HG03103 (cell line): ENCODE results near the gene GLDN.
A peak's percentile ranks its signal among the peaks of the same experiment; 100 is the strongest.

ENCODE experiments used
- ATAC-seq: cut with Tn5 transposase; IDR thresholded peaks from one replicate; pipeline ENCODE4 v1.9.1; 2021; ENCODE audit warnings: low read depth; ENCODE audit not compliant: unreplicated experiment

The GLDN gene

DNA sequence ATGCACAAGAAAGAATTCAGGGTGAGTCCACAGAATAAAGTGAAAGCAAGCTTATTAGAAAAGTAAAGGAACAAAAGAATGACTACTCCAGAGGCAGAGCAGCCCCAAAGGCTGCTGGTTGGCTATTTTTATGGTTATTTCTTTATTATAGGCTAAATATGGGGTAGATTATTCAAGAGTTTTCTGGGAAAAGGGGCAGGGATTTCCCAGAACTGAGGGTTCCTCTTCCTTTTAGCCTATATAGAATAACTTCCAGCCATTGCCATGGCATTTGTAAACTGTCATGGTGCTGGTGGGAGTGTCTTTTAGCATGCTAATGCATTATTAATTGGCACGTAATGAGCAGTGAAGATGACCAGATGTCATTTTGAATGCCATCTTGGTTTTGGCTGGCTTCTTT, 13.6 kb downstream of the GLDN start:
- no peak for ATAC-seq

DNA sequence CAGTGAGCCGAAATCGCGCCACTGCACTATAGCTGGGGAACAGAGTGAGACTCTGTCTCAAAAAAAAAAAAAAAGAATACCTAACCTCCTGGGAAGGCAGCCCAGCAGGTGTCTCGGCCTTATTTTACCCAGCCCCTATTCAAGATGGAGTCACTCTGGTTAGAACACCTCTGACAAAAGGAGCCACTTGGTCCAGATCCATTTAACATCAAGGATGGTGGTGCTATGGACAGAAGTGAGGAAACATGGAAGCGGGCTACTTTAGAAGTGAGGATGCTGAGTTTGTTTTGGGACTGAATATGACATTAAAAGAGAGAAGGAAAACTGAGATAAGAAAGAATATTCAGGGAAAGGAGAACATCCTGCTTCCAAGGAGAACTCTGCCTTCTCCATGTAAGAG, 14.7 kb downstream of the GLDN start:
- ATAC-seq, result no peak

GRCh38 chr15:51356983-51357382, 15.5 kb downstream of the GLDN start:
- no peak for ATAC-seq

DNA sequence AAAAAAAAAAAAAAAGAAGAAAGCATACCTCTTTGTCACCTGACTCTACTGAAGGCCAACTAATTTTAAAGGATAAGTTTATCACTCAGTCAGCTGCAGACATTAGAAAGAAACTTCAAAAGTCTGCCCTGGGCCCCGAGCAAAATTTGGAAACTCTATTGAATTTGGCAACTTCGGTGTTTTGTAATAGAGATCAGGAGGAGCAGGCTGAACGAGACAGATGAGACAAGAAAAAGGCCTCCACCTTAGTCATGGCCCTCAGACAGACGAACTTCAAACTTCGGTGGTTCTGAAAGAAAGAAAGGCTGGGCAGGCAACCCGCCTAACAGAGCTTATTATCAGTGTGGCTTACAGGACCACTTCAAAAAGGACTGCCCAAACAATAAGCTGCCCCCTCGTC, 18.5 kb downstream of the GLDN start:
- no peak for ATAC-seq

GRCh38 chr15:51363383-51363782, 21.9 kb downstream of the GLDN start:
- no peak for ATAC-seq

DNA sequence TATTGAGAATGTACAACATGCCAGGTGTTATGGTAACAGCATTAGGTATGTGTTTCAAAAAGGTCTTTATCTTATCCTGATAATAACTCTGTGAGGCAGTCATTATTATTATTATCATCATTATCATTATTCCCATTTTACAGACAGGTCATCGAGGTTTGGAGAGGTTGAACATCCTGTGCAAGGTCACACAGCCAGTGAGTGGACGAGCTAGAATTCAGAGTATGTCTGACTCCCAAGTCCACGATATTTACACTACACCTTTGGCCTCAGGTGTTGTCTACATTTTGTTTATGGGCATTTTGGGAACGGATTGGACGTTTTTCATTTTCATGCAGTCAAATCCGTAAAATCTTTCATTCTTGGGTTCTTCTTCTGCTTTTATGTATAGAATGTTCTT, 24.0 kb downstream of the GLDN start:
- no peak for ATAC-seq

DNA sequence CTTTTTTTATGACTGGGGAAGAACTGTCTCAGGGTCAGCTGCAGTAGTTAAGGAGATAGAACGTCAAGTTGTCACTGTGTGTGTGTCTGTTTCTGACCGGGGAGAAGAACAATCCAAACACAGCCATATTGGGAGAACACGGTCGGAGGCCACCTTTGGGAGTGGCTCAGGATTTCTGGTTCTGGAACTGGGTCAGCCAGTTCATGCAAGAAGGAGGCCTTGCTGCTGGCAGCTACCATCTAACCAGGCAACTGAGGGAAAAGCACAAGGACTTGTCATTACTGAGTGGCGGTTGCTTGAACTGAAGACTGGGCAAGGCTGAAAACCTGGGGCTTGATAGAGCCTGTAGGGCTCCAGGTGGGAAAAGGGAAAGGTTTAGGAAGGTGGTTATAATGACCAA, 24.6 kb downstream of the GLDN start:
- no peak for ATAC-seq

- no peak for ATAC-seq
Measured at GRCh38 chr15:51366920-51367319, 25.5 kb downstream of the GLDN start.

DNA sequence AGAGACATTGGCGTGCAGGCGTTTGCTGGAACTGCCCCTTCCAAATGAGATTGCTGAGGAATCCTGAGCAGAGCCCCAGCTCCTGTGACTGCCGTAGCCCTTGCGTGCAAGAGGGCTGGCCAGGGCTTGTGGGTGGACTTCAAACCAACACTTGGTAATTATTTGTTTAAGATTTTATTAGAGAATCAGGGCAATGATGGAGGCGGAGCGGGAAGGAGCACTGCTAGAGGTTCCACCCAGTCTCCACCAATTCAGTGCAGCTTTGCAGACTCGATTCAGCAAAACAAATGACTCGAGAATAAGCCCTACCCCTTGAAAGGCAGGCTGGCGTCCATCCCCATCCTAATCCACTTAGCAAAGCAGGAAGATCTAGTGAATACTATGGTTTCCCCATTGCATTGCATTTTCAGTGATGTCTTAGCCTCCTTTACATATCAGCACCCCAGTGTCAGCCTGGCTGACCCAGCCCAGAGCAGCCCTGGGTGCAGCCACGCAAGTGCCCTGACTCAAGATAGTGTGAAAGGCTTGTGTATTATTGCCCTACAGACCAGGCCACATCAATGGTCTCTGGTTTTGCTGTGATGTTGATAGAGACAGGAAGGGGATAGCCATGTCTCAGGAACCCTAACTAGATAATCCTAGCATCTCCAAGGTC, 26.0 kb downstream of the GLDN start:
- no peak for ATAC-seq

- no peak for ATAC-seq
Measured at GRCh38 chr15:51368307-51368706, 26.9 kb downstream of the GLDN start.

GRCh38 chr15:51368751-51369450, 27.4 kb downstream of the GLDN start:
- ATAC-seq, result no peak

DNA sequence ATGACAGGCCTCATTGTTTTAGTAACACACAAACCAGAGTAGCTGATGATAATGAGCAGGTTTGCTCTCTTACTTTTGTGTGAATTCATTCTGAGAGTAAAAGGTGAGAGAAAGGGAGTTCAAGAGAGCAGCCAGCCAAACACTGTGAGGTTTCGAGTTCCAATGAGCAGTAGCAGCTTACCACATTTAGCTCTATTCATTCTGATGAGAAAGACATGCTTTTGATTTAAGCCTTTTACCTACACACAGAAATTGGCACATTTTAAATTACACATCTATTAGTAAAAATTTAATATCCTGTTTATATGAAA, 28.0 kb downstream of the GLDN start:
- ATAC-seq, result no peak

GRCh38 chr15:51371266-51371665, 29.8 kb downstream of the GLDN start:
- ATAC-seq, result no peak

DNA sequence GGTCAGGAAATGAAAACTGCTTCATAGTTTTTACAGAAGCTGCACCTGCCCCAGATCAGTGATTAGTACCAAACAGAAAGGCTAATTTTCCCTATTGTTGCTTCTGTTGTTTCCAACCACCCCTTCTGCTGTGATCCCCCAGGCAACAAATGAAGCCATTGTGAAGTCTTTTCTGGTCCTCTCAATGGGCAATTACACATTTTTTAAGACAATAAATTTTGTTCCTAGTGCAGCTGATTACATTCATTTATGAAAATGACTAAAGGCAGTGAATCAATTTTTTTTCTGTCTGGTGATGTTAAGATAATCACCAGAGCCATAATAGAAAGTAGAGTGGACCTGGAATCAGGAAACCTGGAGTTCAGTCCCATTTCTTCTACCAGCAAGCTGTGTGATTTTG, 32.7 kb downstream of the GLDN start:
- no peak for ATAC-seq

DNA sequence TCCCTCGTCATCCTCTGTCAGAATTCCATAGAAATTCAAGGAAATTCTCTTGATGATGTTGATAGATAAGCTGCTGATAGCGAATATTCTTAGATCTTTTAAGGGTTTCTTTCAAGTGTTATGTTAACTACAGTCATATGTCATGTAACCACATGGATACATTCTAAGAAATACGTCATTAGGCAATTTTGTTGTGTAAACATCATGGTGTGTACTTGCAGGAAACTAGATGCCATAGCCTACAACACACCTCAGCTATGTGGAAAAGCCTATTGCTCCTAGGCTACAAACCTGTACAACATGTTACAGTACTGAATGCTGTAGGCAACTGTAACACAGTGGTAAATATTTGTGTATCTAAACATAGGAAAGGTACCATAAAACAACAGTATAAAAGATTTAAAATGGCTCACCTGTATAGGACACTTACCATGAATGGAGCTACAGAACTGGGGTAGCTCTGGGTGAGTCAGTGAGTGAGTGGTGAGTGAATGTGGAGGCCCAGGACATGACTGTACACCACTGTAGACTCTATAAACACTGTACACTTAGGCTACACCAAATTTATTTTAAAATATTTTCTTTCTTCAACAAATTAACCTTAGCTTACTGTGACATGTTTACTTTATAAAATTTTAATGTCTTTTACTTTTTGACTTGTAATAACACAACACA, 34.6 kb downstream of the GLDN start:
- no peak for ATAC-seq

- ATAC-seq, result no peak
Measured at GRCh38 chr15:51377038-51377786, 35.8 kb downstream of the GLDN start.

GRCh38 chr15:51378406-51378805, 37.0 kb downstream of the GLDN start:
- no peak for ATAC-seq

DNA sequence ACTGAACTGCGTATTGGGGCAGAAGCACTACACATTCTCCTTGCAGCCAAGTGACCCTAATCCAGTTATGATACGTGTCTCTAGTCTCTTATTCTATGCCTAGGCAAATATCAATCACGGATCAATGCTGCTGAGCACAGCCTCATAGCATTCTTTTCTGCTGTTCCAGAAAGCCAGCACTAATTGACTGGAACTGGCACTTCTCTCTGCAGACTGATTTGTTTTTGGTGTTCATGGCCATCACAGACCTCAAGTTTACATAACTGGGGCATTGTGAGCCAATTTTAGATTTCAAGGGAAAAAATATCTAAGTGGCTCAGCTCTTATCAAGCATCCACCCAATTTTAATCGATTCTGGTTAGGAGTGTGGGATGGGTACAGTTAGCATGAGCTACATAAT, 37.9 kb downstream of the GLDN start:
- no peak for ATAC-seq

DNA sequence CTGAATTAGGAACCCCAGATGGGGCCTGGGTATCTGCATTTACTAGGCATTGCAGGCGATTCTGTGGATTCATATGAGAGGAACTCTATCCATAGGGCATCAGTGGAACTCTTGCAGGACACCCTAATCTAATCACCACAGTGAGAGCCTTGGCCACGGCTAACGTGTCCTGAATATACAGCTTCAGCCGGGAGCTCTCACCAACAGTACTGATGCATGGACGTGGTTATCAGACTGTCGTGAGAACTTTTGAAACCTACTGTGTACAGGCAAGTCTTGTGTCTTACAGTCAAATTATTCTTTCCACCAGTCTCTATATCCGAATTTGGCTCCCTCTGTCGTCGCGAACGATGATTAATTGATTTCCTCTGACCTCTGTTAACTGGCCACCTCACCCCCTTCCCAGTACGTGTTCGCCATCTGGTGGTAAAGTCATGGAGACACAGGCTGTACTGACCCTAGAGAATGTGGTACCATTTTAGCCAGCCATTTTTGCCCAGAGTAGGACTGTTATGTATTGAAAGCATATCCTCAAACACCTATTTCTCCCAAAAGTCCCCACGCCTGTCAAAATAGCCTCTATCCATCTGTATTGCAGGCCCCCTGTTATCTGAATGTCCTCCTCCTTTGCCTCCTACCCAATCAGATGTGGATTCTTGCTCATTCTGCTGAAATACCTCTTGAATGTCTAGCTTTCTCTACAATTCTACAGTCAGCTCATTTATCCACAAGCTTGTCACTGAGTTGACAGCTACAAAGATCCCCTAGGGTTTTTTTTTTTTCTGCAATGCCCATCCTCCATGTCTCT, 39.7 kb downstream of the GLDN start:
- peak; percentile 77 for ATAC-seq

DNA sequence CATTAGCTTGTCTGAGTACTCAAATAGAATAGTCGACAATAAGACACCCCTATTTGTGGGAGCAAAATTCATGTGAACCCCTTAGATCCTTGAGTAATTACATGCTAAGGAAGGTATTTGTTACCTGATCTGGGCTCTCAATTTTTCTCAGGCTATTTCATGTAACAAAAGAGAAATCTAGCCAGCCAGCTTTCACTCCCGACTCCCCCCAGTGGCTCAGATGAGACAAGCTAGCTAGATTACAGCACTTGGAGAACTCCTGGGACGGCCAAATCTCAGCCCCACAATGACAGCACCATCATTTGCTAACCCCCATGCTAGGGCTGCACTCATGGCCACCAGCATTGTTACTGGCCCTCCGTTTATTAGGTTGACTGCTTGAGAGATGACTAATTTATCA, 41.3 kb downstream of the GLDN start:
- ATAC-seq, result no peak

- ATAC-seq, result no peak
Measured at GRCh38 chr15:51386029-51386428, 44.6 kb downstream of the GLDN start.
